ENCODE results near the gene AXIN2. TPM values are rescaled to one million over a fixed set of nuclear protein-coding genes. Genes with fewer than 3 reads are reported as not detected.

Gene AXIN2
- total RNA-seq, 1 donor from 2014 or later, result 21.0 TPM

DNA sequence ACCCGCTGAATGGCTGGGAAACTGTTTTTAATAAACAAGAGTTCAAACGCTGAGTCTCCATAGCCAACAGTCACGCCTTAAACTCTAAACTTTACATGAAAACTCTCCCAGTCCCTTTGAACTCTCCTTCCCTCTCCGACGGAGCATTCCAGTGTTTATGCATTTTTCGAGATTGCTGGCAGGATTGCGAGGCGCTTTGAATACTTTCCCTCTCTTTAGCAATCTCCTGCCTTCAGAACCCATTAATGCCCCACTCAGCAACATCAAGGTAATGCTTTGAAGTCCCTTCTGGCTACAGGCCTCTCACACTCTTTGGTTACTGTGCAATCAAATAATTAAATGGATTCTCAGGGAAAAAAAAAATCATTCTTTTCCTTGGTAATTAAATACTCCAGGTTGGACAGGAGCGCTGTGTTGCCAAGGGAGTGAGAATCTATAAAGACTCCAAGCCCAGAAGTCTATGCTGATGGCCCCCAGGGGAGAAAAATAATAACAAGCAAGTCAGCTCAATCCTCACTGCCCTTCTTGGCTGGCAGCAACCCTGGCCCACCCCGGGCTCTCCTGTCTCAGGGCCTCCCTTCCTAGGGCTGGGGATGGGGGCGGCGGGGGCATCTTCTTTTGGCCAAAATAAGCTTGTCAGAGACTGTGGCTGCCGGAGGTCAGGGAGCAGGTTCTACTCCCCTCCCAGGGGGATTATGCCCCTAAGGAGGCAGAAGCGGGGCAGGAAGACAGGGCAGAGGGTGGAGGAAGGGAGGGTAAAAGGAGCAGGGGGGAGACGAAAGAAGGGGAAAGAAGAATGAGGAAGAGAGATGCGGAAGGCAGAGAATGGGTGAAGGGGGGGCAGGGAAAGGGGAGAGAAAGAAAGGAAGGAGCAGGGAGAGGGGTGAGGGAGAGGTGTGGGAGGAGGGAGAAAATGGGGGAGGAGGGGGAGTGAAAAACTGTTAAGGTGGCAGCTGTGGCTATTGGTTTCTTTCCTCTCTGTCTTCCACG is 45.2 kb downstream of the AXIN2 start:
- Histone ChIP-seq H3K27ac (replicated peaks) (no peak overlapping the region), H3K4me1 (no peaks in the 10 kb centered on the region), H3K4me3 (no peak overlapping the region), H3K9me3 (replicated peaks) (no peaks in the 10 kb centered on the region), H3K27me3 (ENCODE audit: low read depth) (no peaks in the 10 kb centered on the region), H3K36me3 (no peaks in the 10 kb centered on the region)
- TF ChIP-seq, protein P1, sequence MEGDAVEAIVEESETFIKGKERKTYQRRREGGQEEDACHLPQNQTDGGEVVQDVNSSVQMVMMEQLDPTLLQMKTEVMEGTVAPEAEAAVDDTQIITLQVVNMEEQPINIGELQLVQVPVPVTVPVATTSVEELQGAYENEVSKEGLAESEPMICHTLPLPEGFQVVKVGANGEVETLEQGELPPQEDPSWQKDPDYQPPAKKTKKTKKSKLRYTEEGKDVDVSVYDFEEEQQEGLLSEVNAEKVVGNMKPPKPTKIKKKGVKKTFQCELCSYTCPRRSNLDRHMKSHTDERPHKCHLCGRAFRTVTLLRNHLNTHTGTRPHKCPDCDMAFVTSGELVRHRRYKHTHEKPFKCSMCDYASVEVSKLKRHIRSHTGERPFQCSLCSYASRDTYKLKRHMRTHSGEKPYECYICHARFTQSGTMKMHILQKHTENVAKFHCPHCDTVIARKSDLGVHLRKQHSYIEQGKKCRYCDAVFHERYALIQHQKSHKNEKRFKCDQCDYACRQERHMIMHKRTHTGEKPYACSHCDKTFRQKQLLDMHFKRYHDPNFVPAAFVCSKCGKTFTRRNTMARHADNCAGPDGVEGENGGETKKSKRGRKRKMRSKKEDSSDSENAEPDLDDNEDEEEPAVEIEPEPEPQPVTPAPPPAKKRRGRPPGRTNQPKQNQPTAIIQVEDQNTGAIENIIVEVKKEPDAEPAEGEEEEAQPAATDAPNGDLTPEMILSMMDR (IDR thresholded peaks at IDR 0.05; ENCODE audit: borderline replicate concordance), result no peak
- intact Hi-C loops (cut with micrococcal nuclease), result no loop called here
- DNase-seq, result no peak

DNA sequence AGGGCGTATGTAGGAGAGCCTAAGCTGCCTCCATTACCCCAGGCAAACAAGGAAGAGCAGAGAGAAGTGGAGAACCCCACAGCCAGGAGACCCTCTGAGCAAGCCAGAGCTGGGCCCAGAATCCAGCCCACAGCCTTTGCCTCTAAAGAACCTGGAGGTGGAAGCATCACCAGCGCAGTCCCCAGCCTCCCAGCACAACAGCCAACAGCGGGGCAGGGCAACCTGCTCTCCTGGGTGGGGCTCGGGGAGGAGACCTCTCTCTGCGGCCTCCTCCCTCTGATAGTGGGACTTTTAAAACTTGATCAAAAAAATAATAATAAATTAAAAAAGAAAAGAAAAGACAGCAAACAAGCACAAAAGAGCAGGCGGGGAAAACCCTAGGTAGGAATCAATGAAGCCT is 45.9 kb downstream of the AXIN2 start:
- Histone ChIP-seq H3K27me3 (ENCODE audit: low read depth) (no peaks in the 10 kb centered on the region), H3K36me3 (no peaks in the 10 kb centered on the region), H3K27ac (replicated peaks) (no peak overlapping the region), H3K4me3 (no peak overlapping the region), H3K4me1 (no peaks in the 10 kb centered on the region), H3K9me3 (replicated peaks) (no peaks in the 10 kb centered on the region)
- intact Hi-C loops (cut with micrococcal nuclease), result no loop called here
- TF ChIP-seq, protein P1 (IDR thresholded peaks at IDR 0.05; ENCODE audit: borderline replicate concordance), result no peak
- no peak for DNase-seq

DNA sequence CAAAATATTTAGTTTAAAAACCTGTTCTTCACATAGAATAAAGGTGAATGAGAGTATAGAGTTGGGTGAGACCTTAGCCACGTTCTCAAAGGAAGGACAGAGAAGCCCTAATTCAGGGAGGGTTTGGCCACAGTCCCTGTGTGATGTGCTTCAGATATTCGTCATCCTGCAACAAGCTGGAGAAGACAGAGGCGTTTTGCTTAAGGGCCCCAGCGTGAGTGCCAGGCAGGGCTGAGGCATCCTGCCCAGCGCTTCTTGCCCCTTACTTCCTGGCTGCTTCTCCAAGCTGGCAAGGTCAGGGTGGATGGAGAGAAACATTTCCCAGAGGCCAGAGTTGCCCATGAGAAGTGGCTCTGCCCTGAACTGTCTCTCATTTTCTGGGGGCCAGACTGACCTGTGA is 46.9 kb downstream of the AXIN2 start:
- H3K4me3 ChIP-seq, result no peak overlapping the region
- no peaks in the 10 kb centered on the region for H3K27me3 ChIP-seq (ENCODE audit: low read depth)
- no peak for DNase-seq
- H3K9me3 ChIP-seq (replicated peaks), result no peaks in the 10 kb centered on the region
- intact Hi-C loops (cut with micrococcal nuclease), result no loop called here
- no peaks in the 10 kb centered on the region for H3K4me1 ChIP-seq
- no peak overlapping the region for H3K27ac ChIP-seq (replicated peaks)
- H3K36me3 ChIP-seq, result no peaks in the 10 kb centered on the region
- TF ChIP-seq, protein P1 (IDR thresholded peaks at IDR 0.05; ENCODE audit: borderline replicate concordance), result no peak

DNA sequence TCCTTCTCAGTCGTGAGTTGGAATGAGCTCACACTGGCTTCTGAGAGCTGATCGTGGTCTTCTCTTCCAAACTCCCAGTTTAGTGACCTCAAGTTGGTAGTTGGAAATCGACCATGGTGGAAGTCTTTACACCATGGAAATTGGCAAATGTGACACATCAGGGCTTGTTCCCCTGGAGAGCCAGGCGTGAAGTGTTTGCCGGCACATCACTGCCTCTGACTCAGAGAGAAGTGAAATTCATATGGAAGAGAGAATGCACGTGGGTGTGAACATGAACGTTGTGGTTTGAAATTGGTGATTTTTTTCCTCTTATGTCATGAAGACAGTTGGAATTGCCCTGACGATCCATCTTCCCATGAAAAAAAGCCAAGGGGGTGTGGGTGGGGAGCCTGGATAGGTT is 47.4 kb downstream of the AXIN2 start:
- no peak for DNase-seq
- intact Hi-C loops (cut with micrococcal nuclease), result no loop called here
- Histone ChIP-seq H3K4me1 (no peaks in the 10 kb centered on the region), H3K27ac (replicated peaks) (no peak overlapping the region), H3K9me3 (replicated peaks) (no peaks in the 10 kb centered on the region), H3K36me3 (no peaks in the 10 kb centered on the region), H3K4me3 (no peak overlapping the region), H3K27me3 (ENCODE audit: low read depth) (no peaks in the 10 kb centered on the region)
- TF ChIP-seq, protein P1 (IDR thresholded peaks at IDR 0.05; ENCODE audit: borderline replicate concordance), result no peak

DNA sequence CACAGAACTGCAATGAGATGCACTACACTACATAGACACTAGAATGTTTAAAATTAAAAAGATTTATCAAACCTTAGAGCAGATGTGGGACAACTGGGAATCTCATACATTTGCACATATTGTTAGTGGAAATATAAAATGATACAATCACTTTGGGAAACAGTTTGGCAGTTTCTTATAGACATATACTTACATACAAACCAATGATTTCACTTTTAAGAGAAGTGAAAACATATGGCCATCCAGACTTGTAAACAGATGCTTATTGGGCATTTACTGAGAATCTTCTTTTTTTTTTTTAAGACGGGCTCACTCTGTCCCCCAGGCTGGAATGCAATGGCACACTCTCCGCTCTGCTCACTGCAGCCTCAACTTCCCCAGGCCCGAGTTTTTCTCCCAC is 50.1 kb downstream of the AXIN2 start:
- H3K27me3 ChIP-seq (ENCODE audit: low read depth), result no peaks in the 10 kb centered on the region
- intact Hi-C loops (cut with micrococcal nuclease), result no loop called here
- no peak overlapping the region for H3K4me3 ChIP-seq
- H3K36me3 ChIP-seq, result no peaks in the 10 kb centered on the region
- peaks cover 3% of the 10 kb centered on the region for H3K9me3 ChIP-seq (replicated peaks)
- DNase-seq, result no peak
- H3K27ac ChIP-seq (replicated peaks), result no peak overlapping the region
- TF ChIP-seq, protein P1 (IDR thresholded peaks at IDR 0.05; ENCODE audit: borderline replicate concordance), result no peak
- H3K4me1 ChIP-seq, result no peaks in the 10 kb centered on the region

Measured in left ventricle myocardium inferior (tissue), 1 donor.